MM.1S (cell line): ENCODE measurements around the gene DNAJC17.

Experiments used
- DNase-seq: peaks from one replicate; pipeline ENCODE4 v3.0.0-alpha.2; 2015
- H2AFZ ChIP-seq: fragments of 300-600 bp; sonication (generic); 2 replicates; pipeline ENCODE4 v1.6.0; 2016; ENCODE audit warnings: antibody characterized with exemption, low read length
- H3F3A ChIP-seq: fragments of 300-600 bp; sonication (generic); 2 replicates; pipeline ENCODE4 v1.6.1; 2016; ENCODE audit warnings: mild to moderate bottlenecking, antibody characterized with exemption, low read length, moderate library complexity, mixed read lengths; ENCODE audit not compliant: insufficient read depth
- H3K27ac ChIP-seq: fragments of 300-600 bp; sonication (generic); 2 replicates; pipeline ENCODE4 v1.5.1; 2016; ENCODE audit warnings: mild to moderate bottlenecking, low read length
- H3K27me3 ChIP-seq: fragments of 300-600 bp; sonication (generic); replicated peaks from 2 replicates; pipeline ENCODE4 v1.6.0; 2016; ENCODE audit warnings: low read length; ENCODE audit not compliant: insufficient read depth
- H3K36me3 ChIP-seq: fragments of 300-600 bp; sonication (generic); replicated peaks from 2 replicates; pipeline ENCODE4 v1.6.1; 2016; ENCODE audit warnings: mild to moderate bottlenecking, low read length, mixed read lengths; ENCODE audit not compliant: insufficient read depth
- H3K4me1 ChIP-seq: fragments of 300-600 bp; sonication (generic); 2 replicates; pipeline ENCODE4 v1.6.1; 2016; ENCODE audit warnings: low read length, mixed read lengths
- H3K4me2 ChIP-seq: fragments of 300-600 bp; sonication (generic); 2 replicates; pipeline ENCODE4 v1.6.0; 2016; ENCODE audit warnings: low read depth, low read length
- H3K4me3 ChIP-seq: fragments of 300-600 bp; sonication (generic); 2 replicates; pipeline ENCODE4 v1.5.1; 2016; ENCODE audit warnings: low read length, mixed read lengths
- H3K79me2 ChIP-seq: fragments of 300-600 bp; sonication (generic); 2 replicates; pipeline ENCODE4 v1.6.1; 2016; ENCODE audit warnings: mixed run types, low read length, mixed read lengths
- H3K9ac ChIP-seq: fragments of 300-600 bp; sonication (generic); 2 replicates; pipeline ENCODE4 v1.6.1; 2016; ENCODE audit warnings: low read length, mixed read lengths
- H3K9me2 ChIP-seq: fragments of 300-600 bp; sonication (generic); replicated peaks from 2 replicates; pipeline ENCODE4 v1.6.1; 2016; ENCODE audit warnings: mild to moderate bottlenecking, low read length, mixed read lengths; ENCODE audit not compliant: insufficient read depth
- H3K9me3 ChIP-seq: fragments of 300-600 bp; sonication (generic); replicated peaks from 2 replicates; pipeline ENCODE4 v1.6.1; 2016; ENCODE audit warnings: mild to moderate bottlenecking, low read length, mixed read lengths; ENCODE audit not compliant: insufficient read depth
- H4K20me1 ChIP-seq: fragments of 300-600 bp; sonication (generic); 2 replicates; pipeline ENCODE4 v1.6.1; 2016; ENCODE audit warnings: mild to moderate bottlenecking, low read length, moderate library complexity, mixed read lengths; ENCODE audit not compliant: insufficient read depth
- CTCF ChIP-seq: fragments of 300-600 bp; sonication (generic); IDR thresholded peaks from 2 replicates; pipeline ENCODE4 v1.5.1; 2016; ENCODE audit warnings: antibody characterized with exemption, low read length, mixed read lengths
- EZH2 ChIP-seq: fragments of 300-600 bp; sonication (generic); optimal IDR thresholded peaks from 2 replicates; pipeline ENCODE3; 2017; ENCODE audit warnings: low read depth, mild to moderate bottlenecking, antibody characterized with exemption, low read length, mixed read lengths
- EZH2phosphoT487 ChIP-seq: fragments of 300-600 bp; sonication (generic); IDR thresholded peaks from 2 replicates; pipeline ENCODE4 v1.6.1; 2018; ENCODE audit warnings: antibody characterized with exemption, low read length

Gene DNAJC17

DNA sequence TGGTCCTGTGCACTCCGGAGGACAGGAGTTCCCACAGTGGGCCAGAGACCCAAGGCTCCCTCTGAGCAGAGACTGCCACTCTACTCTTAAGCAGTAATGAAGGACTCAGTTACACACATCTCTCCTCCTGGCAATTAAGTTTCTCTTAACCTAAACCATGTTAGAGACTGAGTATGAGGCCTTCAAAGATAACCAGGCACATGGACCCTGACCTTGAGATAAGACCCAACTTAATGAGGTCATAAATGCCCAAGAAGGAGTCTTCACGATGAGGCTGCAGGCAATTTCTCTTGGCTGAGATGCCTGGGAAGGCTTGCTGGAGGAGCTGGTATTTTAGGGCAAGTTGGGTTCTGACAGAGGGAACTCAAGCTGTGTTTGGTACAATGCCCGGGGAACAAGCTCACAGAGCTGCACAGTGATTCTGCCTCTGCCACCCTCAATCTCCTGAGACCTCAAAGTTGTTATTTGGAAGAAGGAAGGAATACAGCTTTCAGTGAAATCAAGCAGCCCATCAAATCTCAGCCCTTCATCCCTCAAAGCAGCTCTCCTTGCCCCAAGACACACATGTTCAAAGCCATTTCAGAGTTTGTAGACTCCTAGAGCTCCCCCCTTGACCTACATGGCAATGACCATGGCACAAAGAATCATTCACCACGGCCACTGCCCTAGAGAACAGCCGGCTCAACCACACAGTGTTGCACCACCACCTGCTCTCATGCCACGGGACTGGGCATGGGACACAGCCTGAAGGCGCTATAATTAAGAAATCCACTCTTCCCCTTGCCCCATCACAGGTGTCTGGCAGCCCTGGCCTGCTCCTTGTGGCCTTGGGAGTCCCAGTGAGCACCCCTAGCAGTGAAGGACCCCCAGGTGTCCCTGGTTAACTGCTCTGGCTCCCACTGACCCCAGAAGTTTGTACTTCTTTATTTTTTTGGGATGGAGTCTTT, 59.3 kb downstream of the DNAJC17 start:
- Histone ChIP-seq H3K4me3 (no peak overlapping the region), H3K9me3 (no peaks in the 10 kb centered on the region), H3K9ac (no peak overlapping the region), H4K20me1 (peaks cover 11% of the 10 kb centered on the region), H3K4me2 (no peak overlapping the region), H3K79me2 (peaks cover 41% of the 10 kb centered on the region), H3K36me3 (peaks cover 10% of the 10 kb centered on the region), H3K4me1 (peaks cover 33% of the 10 kb centered on the region), H3K27ac (no peak overlapping the region), H3K27me3 (no peaks in the 10 kb centered on the region), H3F3A (peaks cover 30% of the 10 kb centered on the region), H3K9me2 (no peaks in the 10 kb centered on the region), H2AFZ (no peak overlapping the region)
- TF ChIP-seq EZH2 (no peak), EZH2phosphoT487 (no peak), CTCF (no peak)
- no peak for DNase-seq

- Histone ChIP-seq H3K79me2 (peaks cover 37% of the 10 kb centered on the region), H3K4me1 (peaks cover 37% of the 10 kb centered on the region), H3K9me2 (no peaks in the 10 kb centered on the region), H3K4me2 (no peak overlapping the region), H3K36me3 (peaks cover 10% of the 10 kb centered on the region), H3F3A (peaks cover 38% of the 10 kb centered on the region), H3K9ac (no peak overlapping the region), H2AFZ (no peak overlapping the region), H3K27me3 (no peaks in the 10 kb centered on the region), H4K20me1 (peaks cover 3% of the 10 kb centered on the region), H3K27ac (no peak overlapping the region), H3K9me3 (no peaks in the 10 kb centered on the region), H3K4me3 (no peak overlapping the region)
- TF ChIP-seq CTCF (no peak), EZH2phosphoT487 (no peak), EZH2 (no peak)
- DNase-seq, result no peak
Observed at GRCh38 chr15:40746916-40747418, 60.3 kb downstream of the DNAJC17 start.

DNA sequence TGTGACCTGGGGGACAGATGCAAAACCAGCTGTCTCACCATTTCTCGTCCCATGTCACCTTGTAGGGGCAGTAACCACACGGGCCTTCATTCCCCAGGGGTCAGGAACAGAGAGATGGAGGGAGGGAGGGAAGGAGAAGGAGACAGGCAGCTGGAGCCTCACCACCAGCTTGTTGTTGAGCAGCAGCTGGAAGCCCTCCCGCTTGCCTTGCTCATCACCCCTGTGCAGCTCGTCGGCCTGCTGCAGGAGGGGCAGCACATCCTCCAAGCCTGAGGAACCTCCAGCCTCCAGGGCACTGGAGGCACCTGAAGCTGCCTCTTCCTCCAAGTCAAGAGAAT, 62.5 kb downstream of the DNAJC17 start:
- H3K27ac ChIP-seq, result peak overlapping the region; percentile 97; the same call in 1 of the 2 replicates
- DNase-seq, result no peak
- TF ChIP-seq EZH2phosphoT487, result no peak
- no peak for TF ChIP-seq EZH2
- no peak for TF ChIP-seq CTCF
- peak overlapping the region; percentile 69; the same call in 1 of the 2 replicates for H3K9ac ChIP-seq
- no peaks in the 10 kb centered on the region for H3K9me3 ChIP-seq
- H3K27me3 ChIP-seq, result no peaks in the 10 kb centered on the region
- peak overlapping the region; percentile 84 for H3K4me2 ChIP-seq
- no peak overlapping the region for H2AFZ ChIP-seq
- no peaks in the 10 kb centered on the region for H3K36me3 ChIP-seq
- H3K79me2 ChIP-seq, result peaks cover 20% of the 10 kb centered on the region
- peaks cover 37% of the 10 kb centered on the region for H3K4me1 ChIP-seq
- no peaks in the 10 kb centered on the region for H4K20me1 ChIP-seq
- H3K9me2 ChIP-seq, result no peaks in the 10 kb centered on the region
- peaks cover 38% of the 10 kb centered on the region for H3F3A ChIP-seq
- H3K4me3 ChIP-seq, result no peak overlapping the region
